ENCODE results near the gene SVOPL. TPM values are rescaled to one million over a fixed set of nuclear protein-coding genes. Genes with fewer than 3 reads are reported as not detected.

The SVOPL gene
- total RNA-seq, 2 experiments from 2014 or later, result not detected

- DNase-seq, result no peak
- Mint-ChIP-seq H3K4me3 (no peak overlapping the region), H3K27me3 (peaks cover 18% of the 10 kb centered on the region), H3K36me3 (ENCODE audit: low read depth) (no peaks in the 10 kb centered on the region), H3K9me3 (no peaks in the 10 kb centered on the region), H3K4me1 (ENCODE audit: low read depth) (peaks cover 10% of the 10 kb centered on the region), H3K27ac (no peak overlapping the region)
- intact Hi-C loops (cut with DNase I, micrococcal nuclease), result no loop called here
- H3K27ac ChIP-seq (ENCODE audit: low read depth in 1 of 2, low read length in 2 of 2), result no peak overlapping the region
- peaks cover 5% of the 10 kb centered on the region for H3K4me1 ChIP-seq (ENCODE audit: insufficient read depth, low read length)
- peaks cover 2 to 8% of the 10 kb centered on the region in 2 experiments for H3K27me3 ChIP-seq (ENCODE audit: control insufficient read depth in 1 of 2, insufficient read depth in 2 of 2, low read length in 2 of 2)
- H3K36me3 ChIP-seq (ENCODE audit: insufficient read depth, low read length), result no peaks in the 10 kb centered on the region
- no peak overlapping the region for H3K4me3 ChIP-seq (ENCODE audit: low read length)
- no peak for TF ChIP-seq CTCF (IDR thresholded peaks at IDR 0.05)
- CTCF ChIA-PET, result no interaction called here
- peaks cover 0 to 7% of the 10 kb centered on the region in 2 experiments for H3K9me3 ChIP-seq (ENCODE audit: control insufficient read depth in 1 of 2, insufficient read depth in 1 of 2, low read length in 2 of 2)
- POLR2A ChIA-PET, result no interaction called here
- no peak for ATAC-seq (ENCODE audit: poor library complexity)
These were observed 33.5 kb downstream of the SVOPL start for GRCh38 chr7:138667535-138668228.

- CTCF ChIA-PET, result interaction anchor here (1.4 kb wide), 1 partner anchor 11 kb away, joined by 6 read pairs; no protein-coding TSS in a partner anchor
- Histone ChIP-seq H3K36me3 (ENCODE audit: insufficient read depth, low read length) (no peaks in the 10 kb centered on the region), H3K4me3 (ENCODE audit: low read length) (no peak overlapping the region), H3K4me1 (ENCODE audit: insufficient read depth, low read length) (peaks cover 5% of the 10 kb centered on the region), H3K27me3 (ENCODE audit: control insufficient read depth in 1 of 2, insufficient read depth in 2 of 2, low read length in 2 of 2) (peaks cover 2 to 8% of the 10 kb centered on the region in 2 experiments), H3K27ac (ENCODE audit: low read depth in 1 of 2, low read length in 2 of 2) (no peak overlapping the region), H3K9me3 (ENCODE audit: control insufficient read depth in 1 of 2, insufficient read depth in 1 of 2, low read length in 2 of 2) (peaks cover 0 to 7% of the 10 kb centered on the region in 2 experiments)
- Mint-ChIP-seq H3K36me3 (ENCODE audit: low read depth) (no peaks in the 10 kb centered on the region), H3K4me1 (ENCODE audit: low read depth) (peaks cover 10% of the 10 kb centered on the region), H3K27ac (no peak overlapping the region), H3K4me3 (no peak overlapping the region), H3K27me3 (peaks cover 18% of the 10 kb centered on the region), H3K9me3 (no peaks in the 10 kb centered on the region)
- TF ChIP-seq CTCF (IDR thresholded peaks at IDR 0.05), result no peak
- intact Hi-C loops (cut with DNase I, micrococcal nuclease), result no loop called here
- ATAC-seq (ENCODE audit: poor library complexity), result no peak
- POLR2A ChIA-PET, result no interaction called here
- no peak for DNase-seq
These were observed 34.8 kb downstream of the SVOPL start for GRCh38 chr7:138666385-138666784.

GRCh38 chr7:138665669-138666140, 35.5 kb downstream of the SVOPL start:
- no peak for TF ChIP-seq CTCF (IDR thresholded peaks at IDR 0.05)
- peaks cover 5% of the 10 kb centered on the region for H3K4me1 ChIP-seq (ENCODE audit: insufficient read depth, low read length)
- no peak for DNase-seq
- H3K27me3 Mint-ChIP-seq, result peaks cover 18% of the 10 kb centered on the region
- ChIA-PET CTCF (interaction anchor here (1.4 kb wide), 1 partner anchor 11 kb away, joined by 6 read pairs; no protein-coding TSS in a partner anchor), POLR2A (no interaction called here)
- ATAC-seq (ENCODE audit: poor library complexity), result no peak
- H3K9me3 Mint-ChIP-seq, result no peaks in the 10 kb centered on the region
- H3K9me3 ChIP-seq (ENCODE audit: control insufficient read depth in 1 of 2, insufficient read depth in 1 of 2, low read length in 2 of 2), result peaks cover 0 to 7% of the 10 kb centered on the region in 2 experiments
- peaks cover 10% of the 10 kb centered on the region for H3K4me1 Mint-ChIP-seq (ENCODE audit: low read depth)
- no peak overlapping the region for H3K27ac ChIP-seq (ENCODE audit: low read depth in 1 of 2, low read length in 2 of 2)
- H3K27ac Mint-ChIP-seq, result no peak overlapping the region
- intact Hi-C loops (cut with DNase I, micrococcal nuclease), result no loop called here
- H3K4me3 Mint-ChIP-seq, result no peak overlapping the region
- H3K27me3 ChIP-seq (ENCODE audit: control insufficient read depth in 1 of 2, insufficient read depth in 2 of 2, low read length in 2 of 2), result peaks cover 2 to 8% of the 10 kb centered on the region in 2 experiments
- H3K4me3 ChIP-seq (ENCODE audit: low read length), result no peak overlapping the region
- no peaks in the 10 kb centered on the region for H3K36me3 ChIP-seq (ENCODE audit: insufficient read depth, low read length)
- H3K36me3 Mint-ChIP-seq (ENCODE audit: low read depth), result no peaks in the 10 kb centered on the region

All from CD4-positive, alpha-beta T cell (primary cell).